ENCODE results near the gene CDK9. TPM values are rescaled to one million over a fixed set of nuclear protein-coding genes. Genes with fewer than 3 reads are reported as not detected.

Gene CDK9
- total and polyA plus RNA-seq, 2 experiments from 2014 or later = 58.5 to 84.3 TPM

DNA sequence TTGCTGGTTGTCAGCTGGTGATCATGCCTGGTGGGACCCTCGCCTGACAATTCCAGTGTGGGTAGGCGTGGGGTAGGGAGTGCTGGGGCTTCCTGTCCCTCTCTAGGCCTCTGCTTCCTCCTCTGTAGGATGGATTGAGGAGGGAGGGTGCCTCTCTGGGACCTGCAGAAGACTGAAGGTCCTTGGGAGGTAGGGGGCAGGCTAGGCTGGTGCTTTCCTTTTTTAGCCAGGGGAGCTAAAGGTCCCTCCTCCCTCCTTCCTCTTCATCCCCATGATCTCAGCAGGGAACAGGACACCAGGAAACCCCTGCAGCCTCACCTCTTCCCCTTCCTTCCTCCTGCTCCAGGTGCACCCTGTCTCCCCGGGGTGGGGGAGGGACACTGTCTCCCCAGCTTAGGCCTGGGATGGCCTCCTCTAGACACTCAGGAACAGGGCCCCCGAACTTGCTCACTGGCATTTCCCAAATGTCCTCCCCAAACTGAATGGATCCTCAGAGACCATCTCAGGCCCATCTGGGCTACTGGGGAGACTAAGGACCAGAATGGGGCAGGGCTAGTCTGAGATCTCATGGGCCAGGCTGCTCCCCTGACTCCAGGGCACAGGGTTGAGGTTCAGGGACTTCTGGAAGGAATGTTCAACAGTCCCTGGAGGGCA is 15.8 kb upstream of the CDK9 start:
- Mint-ChIP-seq H3K9me3 (no peaks in the 10 kb centered on the region), H3K27ac (no peak overlapping the region), H3K4me3 (peak overlapping the region; percentile 76), H3K27me3 (ENCODE audit: insufficient read depth, low read depth, poor library complexity) (peaks cover 21% of the 10 kb centered on the region), H3K36me3 (ENCODE audit: low read depth) (no peaks in the 10 kb centered on the region; the same call in 2 of the 3 replicates), H3K4me1 (peaks cover 28% of the 10 kb centered on the region)
- Histone ChIP-seq H3K4me3 (peak overlapping the region; percentile 82; the same call in 1 of the 2 replicates), H3K27ac (ENCODE audit: low read depth) (no peak overlapping the region), H4K20me1 (replicated peaks; ENCODE audit: insufficient read depth) (no peaks in the 10 kb centered on the region), H3K27me3 (ENCODE audit: insufficient read depth) (no peaks in the 10 kb centered on the region), H3K9me2 (ENCODE audit: insufficient read depth) (no peaks in the 10 kb centered on the region), H3K4me2 (peak overlapping the region; percentile 85), H2AFZ (peak overlapping the region; percentile 94; the same call in 1 of the 2 replicates), H3K4me1 (ENCODE audit: insufficient read depth) (peaks cover 14% of the 10 kb centered on the region), H3F3A (replicated peaks; ENCODE audit: low read depth) (peaks cover 4% of the 10 kb centered on the region; the same call in 1 of the 2 replicates), H3K79me2 (replicated peaks; ENCODE audit: insufficient read depth) (no peaks in the 10 kb centered on the region), H3K36me3 (ENCODE audit: insufficient read depth) (no peaks in the 10 kb centered on the region)
- TF ChIP-seq, protein P1, sequence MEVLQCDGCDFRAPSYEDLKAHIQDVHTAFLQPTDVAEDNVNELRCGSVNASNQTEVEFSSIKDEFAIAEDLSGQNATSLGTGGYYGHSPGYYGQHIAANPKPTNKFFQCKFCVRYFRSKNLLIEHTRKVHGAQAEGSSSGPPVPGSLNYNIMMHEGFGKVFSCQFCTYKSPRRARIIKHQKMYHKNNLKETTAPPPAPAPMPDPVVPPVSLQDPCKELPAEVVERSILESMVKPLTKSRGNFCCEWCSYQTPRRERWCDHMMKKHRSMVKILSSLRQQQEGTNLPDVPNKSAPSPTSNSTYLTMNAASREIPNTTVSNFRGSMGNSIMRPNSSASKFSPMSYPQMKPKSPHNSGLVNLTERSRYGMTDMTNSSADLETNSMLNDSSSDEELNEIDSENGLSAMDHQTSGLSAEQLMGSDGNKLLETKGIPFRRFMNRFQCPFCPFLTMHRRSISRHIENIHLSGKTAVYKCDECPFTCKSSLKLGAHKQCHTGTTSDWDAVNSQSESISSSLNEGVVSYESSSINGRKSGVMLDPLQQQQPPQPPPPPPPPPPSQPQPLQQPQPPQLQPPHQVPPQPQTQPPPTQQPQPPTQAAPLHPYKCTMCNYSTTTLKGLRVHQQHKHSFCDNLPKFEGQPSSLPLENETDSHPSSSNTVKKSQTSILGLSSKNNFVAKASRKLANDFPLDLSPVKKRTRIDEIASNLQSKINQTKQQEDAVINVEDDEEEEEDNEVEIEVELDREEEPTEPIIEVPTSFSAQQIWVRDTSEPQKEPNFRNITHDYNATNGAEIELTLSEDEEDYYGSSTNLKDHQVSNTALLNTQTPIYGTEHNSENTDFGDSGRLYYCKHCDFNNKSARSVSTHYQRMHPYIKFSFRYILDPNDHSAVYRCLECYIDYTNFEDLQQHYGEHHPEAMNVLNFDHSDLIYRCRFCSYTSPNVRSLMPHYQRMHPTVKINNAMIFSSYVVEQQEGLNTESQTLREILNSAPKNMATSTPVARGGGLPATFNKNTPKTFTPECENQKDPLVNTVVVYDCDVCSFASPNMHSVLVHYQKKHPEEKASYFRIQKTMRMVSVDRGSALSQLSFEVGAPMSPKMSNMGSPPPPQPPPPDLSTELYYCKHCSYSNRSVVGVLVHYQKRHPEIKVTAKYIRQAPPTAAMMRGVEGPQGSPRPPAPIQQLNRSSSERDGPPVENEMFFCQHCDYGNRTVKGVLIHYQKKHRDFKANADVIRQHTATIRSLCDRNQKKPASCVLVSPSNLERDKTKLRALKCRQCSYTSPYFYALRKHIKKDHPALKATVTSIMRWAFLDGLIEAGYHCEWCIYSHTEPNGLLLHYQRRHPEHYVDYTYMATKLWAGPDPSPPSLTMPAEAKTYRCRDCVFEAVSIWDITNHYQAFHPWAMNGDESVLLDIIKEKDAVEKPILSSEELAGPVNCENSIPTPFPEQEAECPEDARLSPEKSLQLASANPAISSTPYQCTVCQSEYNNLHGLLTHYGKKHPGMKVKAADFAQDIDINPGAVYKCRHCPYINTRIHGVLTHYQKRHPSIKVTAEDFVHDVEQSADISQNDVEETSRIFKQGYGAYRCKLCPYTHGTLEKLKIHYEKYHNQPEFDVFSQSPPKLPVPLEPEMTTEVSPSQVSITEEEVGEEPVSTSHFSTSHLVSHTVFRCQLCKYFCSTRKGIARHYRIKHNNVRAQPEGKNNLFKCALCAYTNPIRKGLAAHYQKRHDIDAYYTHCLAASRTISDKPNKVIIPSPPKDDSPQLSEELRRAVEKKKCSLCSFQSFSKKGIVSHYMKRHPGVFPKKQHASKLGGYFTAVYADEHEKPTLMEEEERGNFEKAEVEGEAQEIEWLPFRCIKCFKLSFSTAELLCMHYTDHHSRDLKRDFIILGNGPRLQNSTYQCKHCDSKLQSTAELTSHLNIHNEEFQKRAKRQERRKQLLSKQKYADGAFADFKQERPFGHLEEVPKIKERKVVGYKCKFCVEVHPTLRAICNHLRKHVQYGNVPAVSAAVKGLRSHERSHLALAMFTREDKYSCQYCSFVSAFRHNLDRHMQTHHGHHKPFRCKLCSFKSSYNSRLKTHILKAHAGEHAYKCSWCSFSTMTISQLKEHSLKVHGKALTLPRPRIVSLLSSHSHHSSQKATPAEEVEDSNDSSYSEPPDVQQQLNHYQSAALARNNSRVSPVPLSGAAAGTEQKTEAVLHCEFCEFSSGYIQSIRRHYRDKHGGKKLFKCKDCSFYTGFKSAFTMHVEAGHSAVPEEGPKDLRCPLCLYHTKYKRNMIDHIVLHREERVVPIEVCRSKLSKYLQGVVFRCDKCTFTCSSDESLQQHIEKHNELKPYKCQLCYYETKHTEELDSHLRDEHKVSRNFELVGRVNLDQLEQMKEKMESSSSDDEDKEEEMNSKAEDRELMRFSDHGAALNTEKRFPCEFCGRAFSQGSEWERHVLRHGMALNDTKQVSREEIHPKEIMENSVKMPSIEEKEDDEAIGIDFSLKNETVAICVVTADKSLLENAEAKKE (CRISPR knock-in tag; IDR thresholded peaks at IDR 0.05) = no peak
- TF ChIP-seq, protein P2, sequence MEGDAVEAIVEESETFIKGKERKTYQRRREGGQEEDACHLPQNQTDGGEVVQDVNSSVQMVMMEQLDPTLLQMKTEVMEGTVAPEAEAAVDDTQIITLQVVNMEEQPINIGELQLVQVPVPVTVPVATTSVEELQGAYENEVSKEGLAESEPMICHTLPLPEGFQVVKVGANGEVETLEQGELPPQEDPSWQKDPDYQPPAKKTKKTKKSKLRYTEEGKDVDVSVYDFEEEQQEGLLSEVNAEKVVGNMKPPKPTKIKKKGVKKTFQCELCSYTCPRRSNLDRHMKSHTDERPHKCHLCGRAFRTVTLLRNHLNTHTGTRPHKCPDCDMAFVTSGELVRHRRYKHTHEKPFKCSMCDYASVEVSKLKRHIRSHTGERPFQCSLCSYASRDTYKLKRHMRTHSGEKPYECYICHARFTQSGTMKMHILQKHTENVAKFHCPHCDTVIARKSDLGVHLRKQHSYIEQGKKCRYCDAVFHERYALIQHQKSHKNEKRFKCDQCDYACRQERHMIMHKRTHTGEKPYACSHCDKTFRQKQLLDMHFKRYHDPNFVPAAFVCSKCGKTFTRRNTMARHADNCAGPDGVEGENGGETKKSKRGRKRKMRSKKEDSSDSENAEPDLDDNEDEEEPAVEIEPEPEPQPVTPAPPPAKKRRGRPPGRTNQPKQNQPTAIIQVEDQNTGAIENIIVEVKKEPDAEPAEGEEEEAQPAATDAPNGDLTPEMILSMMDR (conservative IDR thresholded peaks at IDR 0.05; ENCODE audit: low read depth in 2 of 2) = peak in 1 of 2 experiments; percentile 41; a peak in 2 of 4 replicates
- ATAC-seq (no peak), DNase-seq (ENCODE audit: low spot score) (no peak)

DNA sequence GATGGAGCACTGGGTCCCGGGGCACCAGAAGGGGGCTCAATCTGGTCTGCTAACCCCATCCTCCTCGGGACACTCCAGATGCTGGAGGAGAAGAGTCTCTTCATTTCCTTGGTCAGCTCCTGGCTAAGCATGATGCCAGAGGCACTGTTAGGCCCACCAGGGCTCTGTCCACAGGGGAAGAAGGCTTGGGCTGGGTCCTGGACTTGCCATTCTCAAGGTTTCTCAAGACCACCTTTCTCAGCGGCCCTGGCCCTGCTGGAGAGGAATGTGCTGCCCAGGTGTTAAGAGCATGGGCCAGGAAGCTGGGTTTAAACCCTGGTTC is 15.3 kb upstream of the CDK9 start:
- Histone ChIP-seq H3K4me2 (peak overlapping the region; percentile 85), H3K4me3 (peak overlapping the region; percentile 82), H3K79me2 (replicated peaks; ENCODE audit: insufficient read depth) (no peaks in the 10 kb centered on the region), H3F3A (replicated peaks; ENCODE audit: low read depth) (peaks cover 4% of the 10 kb centered on the region; the same call in 1 of the 2 replicates), H3K36me3 (ENCODE audit: insufficient read depth) (no peaks in the 10 kb centered on the region), H3K9me2 (ENCODE audit: insufficient read depth) (no peaks in the 10 kb centered on the region), H3K27me3 (ENCODE audit: insufficient read depth) (no peaks in the 10 kb centered on the region), H3K4me1 (ENCODE audit: insufficient read depth) (peaks cover 14% of the 10 kb centered on the region), H2AFZ (peak overlapping the region; percentile 94), H3K27ac (ENCODE audit: low read depth) (no peak overlapping the region; the same call in 1 of the 2 replicates), H4K20me1 (replicated peaks; ENCODE audit: insufficient read depth) (no peaks in the 10 kb centered on the region)
- Mint-ChIP-seq H3K27me3 (ENCODE audit: insufficient read depth, low read depth, poor library complexity) (peaks cover 18% of the 10 kb centered on the region), H3K27ac (no peak overlapping the region), H3K9me3 (no peaks in the 10 kb centered on the region), H3K4me3 (peak overlapping the region; percentile 76), H3K4me1 (peaks cover 28% of the 10 kb centered on the region), H3K36me3 (ENCODE audit: low read depth) (no peaks in the 10 kb centered on the region; the same call in 2 of the 3 replicates)
- ATAC-seq (peak; percentile 5), DNase-seq (ENCODE audit: low spot score) (no peak)
- TF ChIP-seq STAT1 (IDR thresholded peaks at IDR 0.05; ENCODE audit: unreplicated experiment) (no peak), ZNF114 (CRISPR knock-in tag; IDR thresholded peaks at IDR 0.05) (no peak), JUNB (IDR thresholded peaks at IDR 0.05; ENCODE audit: unreplicated experiment) (no peak)
- TF ChIP-seq, protein P2 (conservative IDR thresholded peaks at IDR 0.05; ENCODE audit: low read depth in 2 of 2) = no peak
- TF ChIP-seq, protein P3, sequence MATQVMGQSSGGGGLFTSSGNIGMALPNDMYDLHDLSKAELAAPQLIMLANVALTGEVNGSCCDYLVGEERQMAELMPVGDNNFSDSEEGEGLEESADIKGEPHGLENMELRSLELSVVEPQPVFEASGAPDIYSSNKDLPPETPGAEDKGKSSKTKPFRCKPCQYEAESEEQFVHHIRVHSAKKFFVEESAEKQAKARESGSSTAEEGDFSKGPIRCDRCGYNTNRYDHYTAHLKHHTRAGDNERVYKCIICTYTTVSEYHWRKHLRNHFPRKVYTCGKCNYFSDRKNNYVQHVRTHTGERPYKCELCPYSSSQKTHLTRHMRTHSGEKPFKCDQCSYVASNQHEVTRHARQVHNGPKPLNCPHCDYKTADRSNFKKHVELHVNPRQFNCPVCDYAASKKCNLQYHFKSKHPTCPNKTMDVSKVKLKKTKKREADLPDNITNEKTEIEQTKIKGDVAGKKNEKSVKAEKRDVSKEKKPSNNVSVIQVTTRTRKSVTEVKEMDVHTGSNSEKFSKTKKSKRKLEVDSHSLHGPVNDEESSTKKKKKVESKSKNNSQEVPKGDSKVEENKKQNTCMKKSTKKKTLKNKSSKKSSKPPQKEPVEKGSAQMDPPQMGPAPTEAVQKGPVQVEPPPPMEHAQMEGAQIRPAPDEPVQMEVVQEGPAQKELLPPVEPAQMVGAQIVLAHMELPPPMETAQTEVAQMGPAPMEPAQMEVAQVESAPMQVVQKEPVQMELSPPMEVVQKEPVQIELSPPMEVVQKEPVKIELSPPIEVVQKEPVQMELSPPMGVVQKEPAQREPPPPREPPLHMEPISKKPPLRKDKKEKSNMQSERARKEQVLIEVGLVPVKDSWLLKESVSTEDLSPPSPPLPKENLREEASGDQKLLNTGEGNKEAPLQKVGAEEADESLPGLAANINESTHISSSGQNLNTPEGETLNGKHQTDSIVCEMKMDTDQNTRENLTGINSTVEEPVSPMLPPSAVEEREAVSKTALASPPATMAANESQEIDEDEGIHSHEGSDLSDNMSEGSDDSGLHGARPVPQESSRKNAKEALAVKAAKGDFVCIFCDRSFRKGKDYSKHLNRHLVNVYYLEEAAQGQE (IDR thresholded peaks at IDR 0.05; ENCODE audit: unreplicated experiment) = no peak
